ENCODE data around the gene PSMA5. TPM values are rescaled to one million over a fixed set of nuclear protein-coding genes. Genes with fewer than 3 reads are reported as not detected.

The PSMA5 gene
- total and polyA plus RNA-seq, 2 of the 13 experiments (the other 11 are each of a cell fraction or from before 2014, with no cell fraction given): 140 to 169 TPM

DNA sequence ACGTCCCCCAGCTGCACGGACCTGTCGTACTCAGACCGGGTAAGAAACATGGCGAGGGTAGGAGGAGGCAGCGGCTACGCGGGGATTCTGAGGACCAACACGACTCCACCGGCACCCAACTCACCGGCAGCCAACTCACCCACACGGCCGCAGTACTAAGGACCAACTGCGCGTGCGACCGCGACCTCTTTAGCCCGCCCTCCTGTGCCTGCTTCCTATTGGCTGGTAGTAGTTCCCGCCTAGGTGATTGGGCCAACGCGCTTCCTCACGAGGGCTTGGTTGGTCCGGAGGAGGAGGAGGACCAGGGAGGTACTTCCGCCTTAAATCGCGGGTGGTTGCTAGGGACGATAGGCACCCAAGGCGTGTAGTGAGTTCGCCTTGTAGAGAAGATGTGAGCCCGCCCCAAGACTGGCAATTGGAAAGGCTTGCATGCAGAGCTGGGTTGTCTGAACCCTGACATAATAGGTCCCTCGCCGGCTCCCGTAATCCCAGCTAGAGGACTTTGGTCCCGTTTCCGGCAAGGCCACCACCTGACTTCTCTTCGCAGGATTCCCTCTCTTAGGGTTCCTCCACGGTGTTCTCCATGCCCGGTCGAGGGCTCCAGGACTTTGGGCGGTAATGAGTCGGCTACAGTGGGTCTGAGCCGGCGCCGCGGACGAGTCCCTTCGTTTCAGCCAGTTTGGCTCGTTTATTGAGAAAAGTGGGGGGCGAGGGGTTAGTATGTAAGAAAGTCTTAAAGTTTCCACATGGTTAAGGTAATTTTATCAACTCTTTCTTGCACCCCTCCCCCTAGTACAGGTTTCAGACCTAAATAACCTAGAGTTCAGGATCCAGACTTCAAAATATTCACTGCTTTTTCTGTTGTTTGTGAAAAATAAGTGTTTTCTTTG is at the start of gene PSMA5 (continued):
- TF ChIP-seq, protein P1, sequence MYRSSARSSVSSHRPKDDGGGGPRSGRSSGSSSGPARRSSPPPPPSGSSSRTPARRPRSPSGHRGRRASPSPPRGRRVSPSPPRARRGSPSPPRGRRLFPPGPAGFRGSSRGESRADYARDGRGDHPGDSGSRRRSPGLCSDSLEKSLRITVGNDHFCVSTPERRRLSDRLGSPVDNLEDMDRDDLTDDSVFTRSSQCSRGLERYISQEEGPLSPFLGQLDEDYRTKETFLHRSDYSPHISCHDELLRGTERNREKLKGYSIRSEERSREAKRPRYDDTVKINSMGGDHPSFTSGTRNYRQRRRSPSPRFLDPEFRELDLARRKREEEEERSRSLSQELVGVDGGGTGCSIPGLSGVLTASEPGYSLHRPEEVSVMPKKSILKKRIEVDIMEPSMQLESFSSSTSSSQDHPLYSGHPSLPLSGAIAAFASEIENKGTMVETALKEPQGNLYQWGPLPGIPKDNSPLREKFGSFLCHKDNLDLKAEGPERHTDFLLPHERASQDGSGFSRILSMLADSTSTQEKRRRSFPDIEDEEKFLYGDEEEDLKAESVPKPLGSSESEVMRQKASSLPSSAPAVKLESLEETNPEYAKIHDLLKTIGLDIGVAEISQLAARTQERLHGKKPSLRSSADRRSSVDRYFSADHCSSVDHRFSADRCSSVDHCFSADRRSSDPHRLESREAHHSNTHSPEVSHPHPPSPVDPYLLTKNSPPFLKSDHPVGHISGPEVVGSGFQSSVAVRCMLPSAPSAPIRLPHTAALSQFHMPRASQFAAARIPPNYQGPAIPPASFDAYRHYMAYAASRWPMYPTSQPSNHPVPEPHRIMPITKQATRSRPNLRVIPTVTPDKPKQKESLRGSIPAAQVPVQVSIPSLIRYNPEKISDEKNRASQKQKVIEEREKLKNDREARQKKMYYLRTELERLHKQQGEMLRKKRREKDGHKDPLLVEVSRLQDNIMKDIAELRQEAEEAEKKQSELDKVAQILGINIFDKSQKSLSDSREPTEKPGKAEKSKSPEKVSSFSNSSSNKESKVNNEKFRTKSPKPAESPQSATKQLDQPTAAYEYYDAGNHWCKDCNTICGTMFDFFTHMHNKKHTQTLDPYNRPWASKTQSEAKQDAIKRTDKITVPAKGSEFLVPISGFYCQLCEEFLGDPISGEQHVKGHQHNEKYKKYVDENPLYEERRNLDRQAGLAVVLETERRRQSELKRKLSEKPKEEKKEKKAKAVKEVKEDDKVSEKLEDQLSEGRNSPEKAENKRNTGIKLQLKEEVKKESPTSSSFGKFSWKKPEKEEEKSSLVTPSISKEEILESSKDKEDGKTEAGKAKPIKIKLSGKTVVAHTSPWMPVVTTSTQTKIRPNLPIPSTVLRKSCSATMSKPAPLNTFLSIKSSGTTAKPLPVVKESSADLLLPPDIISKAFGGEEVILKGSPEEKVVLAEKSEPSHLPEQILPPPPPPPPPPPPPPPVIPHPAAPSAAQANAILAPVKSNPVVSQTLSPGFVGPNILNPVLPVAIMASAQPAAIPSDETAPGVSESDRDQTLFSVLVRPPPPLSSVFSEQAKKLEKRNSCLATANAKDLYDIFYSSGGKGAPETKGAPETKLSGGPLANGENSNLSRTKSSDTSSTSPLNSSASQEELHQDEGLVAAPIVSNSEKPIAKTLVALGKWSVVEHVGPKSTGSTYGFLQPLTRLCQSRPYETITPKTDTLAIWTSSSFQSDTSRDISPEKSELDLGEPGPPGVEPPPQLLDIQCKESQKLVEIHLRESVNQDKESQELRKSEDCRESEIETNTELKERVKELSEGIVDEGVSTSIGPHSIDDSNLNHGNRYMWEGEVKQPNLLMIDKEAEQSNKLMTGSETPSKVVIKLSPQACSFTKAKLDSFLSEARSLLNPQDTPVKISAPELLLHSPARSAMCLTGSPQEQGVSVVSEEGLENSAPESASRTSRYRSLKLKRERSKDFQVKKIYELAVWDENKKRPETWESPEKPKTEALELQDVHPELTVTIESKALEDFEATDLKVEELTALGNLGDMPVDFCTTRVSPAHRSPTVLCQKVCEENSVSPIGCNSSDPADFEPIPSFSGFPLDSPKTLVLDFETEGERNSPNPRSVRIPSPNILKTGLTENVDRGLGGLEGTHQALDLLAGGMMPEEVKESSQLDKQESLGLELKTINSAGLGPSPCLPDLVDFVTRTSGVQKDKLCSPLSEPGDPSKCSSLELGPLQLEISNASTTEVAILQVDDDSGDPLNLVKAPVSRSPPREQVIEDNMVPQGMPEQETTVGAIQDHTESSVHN (CRISPR knock-in tag; IDR thresholded peaks at IDR 0.05): no peak
- TF ChIP-seq SKI (IDR thresholded peaks at IDR 0.05; ENCODE audit: partially characterized antibody): no peak
- TF ChIP-seq, protein P2, sequence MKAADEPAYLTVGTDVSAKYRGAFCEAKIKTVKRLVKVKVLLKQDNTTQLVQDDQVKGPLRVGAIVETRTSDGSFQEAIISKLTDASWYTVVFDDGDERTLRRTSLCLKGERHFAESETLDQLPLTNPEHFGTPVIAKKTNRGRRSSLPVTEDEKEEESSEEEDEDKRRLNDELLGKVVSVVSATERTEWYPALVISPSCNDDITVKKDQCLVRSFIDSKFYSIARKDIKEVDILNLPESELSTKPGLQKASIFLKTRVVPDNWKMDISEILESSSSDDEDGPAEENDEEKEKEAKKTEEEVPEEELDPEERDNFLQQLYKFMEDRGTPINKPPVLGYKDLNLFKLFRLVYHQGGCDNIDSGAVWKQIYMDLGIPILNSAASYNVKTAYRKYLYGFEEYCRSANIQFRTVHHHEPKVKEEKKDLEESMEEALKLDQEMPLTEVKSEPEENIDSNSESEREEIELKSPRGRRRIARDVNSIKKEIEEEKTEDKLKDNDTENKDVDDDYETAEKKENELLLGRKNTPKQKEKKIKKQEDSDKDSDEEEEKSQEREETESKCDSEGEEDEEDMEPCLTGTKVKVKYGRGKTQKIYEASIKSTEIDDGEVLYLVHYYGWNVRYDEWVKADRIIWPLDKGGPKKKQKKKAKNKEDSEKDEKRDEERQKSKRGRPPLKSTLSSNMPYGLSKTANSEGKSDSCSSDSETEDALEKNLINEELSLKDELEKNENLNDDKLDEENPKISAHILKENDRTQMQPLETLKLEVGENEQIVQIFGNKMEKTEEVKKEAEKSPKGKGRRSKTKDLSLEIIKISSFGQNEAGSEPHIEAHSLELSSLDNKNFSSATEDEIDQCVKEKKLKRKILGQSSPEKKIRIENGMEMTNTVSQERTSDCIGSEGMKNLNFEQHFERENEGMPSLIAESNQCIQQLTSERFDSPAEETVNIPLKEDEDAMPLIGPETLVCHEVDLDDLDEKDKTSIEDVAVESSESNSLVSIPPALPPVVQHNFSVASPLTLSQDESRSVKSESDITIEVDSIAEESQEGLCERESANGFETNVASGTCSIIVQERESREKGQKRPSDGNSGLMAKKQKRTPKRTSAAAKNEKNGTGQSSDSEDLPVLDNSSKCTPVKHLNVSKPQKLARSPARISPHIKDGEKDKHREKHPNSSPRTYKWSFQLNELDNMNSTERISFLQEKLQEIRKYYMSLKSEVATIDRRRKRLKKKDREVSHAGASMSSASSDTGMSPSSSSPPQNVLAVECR (CRISPR knock-in tag; IDR thresholded peaks at IDR 0.05; ENCODE audit: borderline replicate concordance): peak; percentile 92; the same call in 1 of the 2 replicates
- peak; percentile 91 for TF ChIP-seq HDAC1 (CRISPR knock-in tag; IDR thresholded peaks at IDR 0.05)
- no peak for TF ChIP-seq FOXC1 (CRISPR knock-in tag; IDR thresholded peaks at IDR 0.05; ENCODE audit: borderline replicate concordance)
- 0 out of 2 replicates have a peak, but pooled peaks have one; percentile 54 for TF ChIP-seq PAWR (CRISPR knock-in tag; IDR thresholded peaks at IDR 0.05; ENCODE audit: borderline replicate concordance)
- TF ChIP-seq, protein P3, sequence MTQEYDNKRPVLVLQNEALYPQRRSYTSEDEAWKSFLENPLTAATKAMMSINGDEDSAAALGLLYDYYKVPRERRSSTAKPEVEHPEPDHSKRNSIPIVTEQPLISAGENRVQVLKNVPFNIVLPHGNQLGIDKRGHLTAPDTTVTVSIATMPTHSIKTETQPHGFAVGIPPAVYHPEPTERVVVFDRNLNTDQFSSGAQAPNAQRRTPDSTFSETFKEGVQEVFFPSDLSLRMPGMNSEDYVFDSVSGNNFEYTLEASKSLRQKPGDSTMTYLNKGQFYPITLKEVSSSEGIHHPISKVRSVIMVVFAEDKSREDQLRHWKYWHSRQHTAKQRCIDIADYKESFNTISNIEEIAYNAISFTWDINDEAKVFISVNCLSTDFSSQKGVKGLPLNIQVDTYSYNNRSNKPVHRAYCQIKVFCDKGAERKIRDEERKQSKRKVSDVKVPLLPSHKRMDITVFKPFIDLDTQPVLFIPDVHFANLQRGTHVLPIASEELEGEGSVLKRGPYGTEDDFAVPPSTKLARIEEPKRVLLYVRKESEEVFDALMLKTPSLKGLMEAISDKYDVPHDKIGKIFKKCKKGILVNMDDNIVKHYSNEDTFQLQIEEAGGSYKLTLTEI (CRISPR knock-in tag; conservative IDR thresholded peaks at IDR 0.05): no peak
- no peak for TF ChIP-seq ZSCAN12 (CRISPR knock-in tag; IDR thresholded peaks at IDR 0.05)
- TF ChIP-seq ZNF180 (CRISPR knock-in tag; IDR thresholded peaks at IDR 0.05; ENCODE audit: borderline replicate concordance, low read depth): no peak
- TF ChIP-seq ZNF431 (CRISPR knock-in tag; IDR thresholded peaks at IDR 0.05; ENCODE audit: borderline replicate concordance, low read depth): no peak
- TF ChIP-seq, protein P4, sequence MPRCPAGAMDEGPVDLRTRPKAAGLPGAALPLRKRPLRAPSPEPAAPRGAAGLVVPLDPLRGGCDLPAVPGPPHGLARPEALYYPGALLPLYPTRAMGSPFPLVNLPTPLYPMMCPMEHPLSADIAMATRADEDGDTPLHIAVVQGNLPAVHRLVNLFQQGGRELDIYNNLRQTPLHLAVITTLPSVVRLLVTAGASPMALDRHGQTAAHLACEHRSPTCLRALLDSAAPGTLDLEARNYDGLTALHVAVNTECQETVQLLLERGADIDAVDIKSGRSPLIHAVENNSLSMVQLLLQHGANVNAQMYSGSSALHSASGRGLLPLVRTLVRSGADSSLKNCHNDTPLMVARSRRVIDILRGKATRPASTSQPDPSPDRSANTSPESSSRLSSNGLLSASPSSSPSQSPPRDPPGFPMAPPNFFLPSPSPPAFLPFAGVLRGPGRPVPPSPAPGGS (CRISPR knock-in tag; IDR thresholded peaks at IDR 0.05): no peak; the same call in 1 of the 2 replicates
